HCT116 (cell line): Measurements from ENCODE around the gene CDKAL1. TPM values are rescaled to one million over a fixed set of nuclear protein-coding genes. Genes with fewer than 3 reads are reported as not detected.

Experiments
- ATAC-seq: fragments of 200-7000 bp; cut with Tn5 transposase; 2 replicates; pipeline ENCODE4 v1.9.1; 2020; ENCODE audit warnings: mild to moderate bottlenecking, moderate library complexity
- BruUV-seq: library from RNA; stranded (reverse); fragments of 400-500 nt; replicated peaks from 2 replicates; lab custom pipeline; 2021; lab: Mats Ljungman, UMichigan
- CTCF ChIA-PET: fragments of 300-600 bp; sonication (Branson Sonifier 250); formaldehyde crosslinking; loops from one replicate; lab custom pipeline; 2021; ENCODE audit warnings: antibody characterized with exemption; lab: Charles Lee
- POLR2A ChIA-PET: fragments of 300-600, 350-600 bp; sonication (Branson Sonifier 250); formaldehyde crosslinking; loops from one replicate; lab custom pipeline; 2021; ENCODE audit warnings: antibody characterized with exemption; lab: Charles Lee
- RAD21 ChIA-PET, 2 experiments: fragments of 300-600 bp; sonication (Branson Sonifier 250); formaldehyde crosslinking; loops; one replicate each; lab custom pipeline; 2023; ENCODE audit warnings: low total read pairs in 2 of 2; ENCODE audit not compliant: uncharacterized antibody in 2 of 2, unreplicated experiment in 2 of 2, low non-redundant PET in 1 of 2; lab: Charles Lee
- DNase-seq: peaks from one replicate; pipeline ENCODE4 v3.0.0-alpha.2; 2010; ENCODE audit warnings: low read depth, low spot score
- H2AFZ ChIP-seq: fragments of 200-600 bp; shearing (Covaris generic), sonication (generic); 2 replicates; pipeline ENCODE4 v1.6.1; 2017; ENCODE audit warnings: low read depth, mixed run types, mixed read lengths, antibody characterized with exemption, low read length; ENCODE audit not compliant: poor library complexity, severe bottlenecking
- H3K27ac ChIP-seq: 2 replicates; pipeline ENCODE4 v1.5.1; 2012; ENCODE audit warnings: low read depth, low read length
- H3K27me3 ChIP-seq: fragments of 200-600 bp; sonication (generic); 2 replicates; pipeline ENCODE4 v1.6.1; 2016; ENCODE audit warnings: mixed run types, low read length, mixed read lengths; ENCODE audit not compliant: insufficient read depth
- H3K36me3 ChIP-seq, 2 experiments: fragments of 200-500 bp in 1 of 2; fragments of 200-600 bp in 1 of 2; sonication (Bioruptor generic) in 1 of 2; sonication (generic) in 1 of 2; 2 replicates each; pipeline versions ENCODE4 v1.5.1 to v1.6.1; 2014 to 2016; ENCODE audit warnings: low read length in 2 of 2, inconsistent platforms in 1 of 2, mixed read lengths in 1 of 2, mixed run types in 1 of 2; ENCODE audit not compliant: insufficient read depth in 2 of 2, control insufficient read depth in 1 of 2
- H3K4me1 ChIP-seq, 2 experiments: fragments of 200-600 bp in 1 of 2; sonication (generic) in 1 of 2; 2 replicates each; pipeline versions ENCODE4 v1.5.1 to v1.6.1; 2012 to 2017; ENCODE audit warnings: low read length in 2 of 2, inconsistent platforms in 1 of 2, mild to moderate bottlenecking in 1 of 2, mixed read lengths in 1 of 2, mixed run types in 1 of 2, moderate library complexity in 1 of 2; ENCODE audit not compliant: insufficient read depth in 2 of 2, control insufficient read depth in 1 of 2
- H3K4me2 ChIP-seq: fragments of 200-600 bp; sonication (generic); 2 replicates; pipeline ENCODE4 v1.6.1; 2017; ENCODE audit warnings: mixed run types, low read length, mixed read lengths
- H3K4me3 ChIP-seq, 2 experiments: fragments of 200-600 bp in 1 of 2; sonication (generic) in 1 of 2; replicated peaks in 1 of 2; 2 replicates each; pipeline ENCODE4 v1.5.1; 2011 to 2016; ENCODE audit warnings: low read length in 2 of 2, control low read depth in 1 of 2, low read depth in 1 of 2, mild to moderate bottlenecking in 1 of 2, mixed read lengths in 1 of 2, mixed run types in 1 of 2
- H3K79me2 ChIP-seq: fragments of 200-600 bp; sonication (generic); 2 replicates; pipeline ENCODE4 v1.6.1; 2017; ENCODE audit warnings: mild to moderate bottlenecking, mixed run types, low read length, moderate library complexity, mixed read lengths; ENCODE audit not compliant: insufficient read depth
- H3K9ac ChIP-seq: fragments of 200-600 bp; sonication (generic); 2 replicates; pipeline ENCODE4 v1.6.1; 2016; ENCODE audit warnings: low read length, mixed read lengths
- H3K9me2 ChIP-seq: fragments of 200-600 bp; sonication (generic), shearing (Covaris generic); 2 replicates; pipeline ENCODE4 v1.6.1; 2017; ENCODE audit warnings: mixed run types, mild to moderate bottlenecking, moderate library complexity; ENCODE audit not compliant: insufficient read depth
- H3K9me3 ChIP-seq, 2 experiments: fragments of 200-500 bp in 1 of 2; fragments of 200-600 bp in 1 of 2; sonication (Bioruptor generic) in 1 of 2; sonication (generic) in 1 of 2; 2 replicates each; pipeline ENCODE4 v1.6.1; 2014 to 2017; ENCODE audit warnings: low read length in 2 of 2, mixed read lengths in 2 of 2, inconsistent platforms in 1 of 2, low read depth in 1 of 2, mild to moderate bottlenecking in 1 of 2, mixed run types in 1 of 2, moderate library complexity in 1 of 2; ENCODE audit not compliant: control insufficient read depth in 1 of 2, insufficient read depth in 1 of 2
- H4K20me1 ChIP-seq: fragments of 200-600 bp; sonication (generic), shearing (Covaris generic); 2 replicates; pipeline ENCODE4 v1.6.1; 2017; ENCODE audit warnings: mixed run types, mild to moderate bottlenecking, moderate library complexity; ENCODE audit not compliant: insufficient read depth
- CBX3 ChIP-seq: IDR thresholded peaks from 2 replicates; pipeline ENCODE4 v1.6.1; 2012; ENCODE audit warnings: low read depth
- CEBPB ChIP-seq: IDR thresholded peaks from 2 replicates; pipeline ENCODE4 v1.6.1; 2012; ENCODE audit warnings: low read depth
- ELF1 ChIP-seq: IDR thresholded peaks from 2 replicates; pipeline ENCODE4 v1.6.1; 2012; ENCODE audit warnings: low read depth, borderline replicate concordance
- FOSL1 ChIP-seq: IDR thresholded peaks from 2 replicates; pipeline ENCODE4 v1.6.1; 2012; ENCODE audit warnings: low read depth
- POLR2A ChIP-seq: IDR thresholded peaks from 2 replicates; pipeline ENCODE4 v1.7.0; 2011; ENCODE audit warnings: borderline replicate concordance; ENCODE audit not compliant: insufficient read depth, insufficient read length; ENCODE audit errors: extremely low read depth
- SIN3A ChIP-seq: IDR thresholded peaks from 2 replicates; pipeline ENCODE4 v1.6.1; 2012; ENCODE audit warnings: low read depth
- SP1 ChIP-seq: IDR thresholded peaks from 2 replicates; pipeline ENCODE4 v1.6.1; 2012; ENCODE audit warnings: low read depth
- SRF ChIP-seq: IDR thresholded peaks from 2 replicates; pipeline ENCODE4 v1.6.1; 2012; ENCODE audit warnings: low read depth
- YY1 ChIP-seq: IDR thresholded peaks from 2 replicates; pipeline ENCODE4 v1.6.1; 2011; ENCODE audit warnings: low read length, low read depth, moderate library complexity, mild to moderate bottlenecking; ENCODE audit not compliant: insufficient replicate concordance; ENCODE audit errors: extremely low read depth
- ZFX ChIP-seq: fragments of 450-650 bp; IDR thresholded peaks from 2 replicates; pipeline ENCODE4 v1.6.1; 2017
- ZNF274 ChIP-seq: fragments of 200-500 bp; sonication (Bioruptor generic); IDR thresholded peaks from 2 replicates; pipeline ENCODE4 v1.6.1; 2014; ENCODE audit warnings: mild to moderate bottlenecking, low read depth, low read length, inconsistent platforms
- intact Hi-C: fragments of 100-400 bp; cut with micrococcal nuclease; formaldehyde crosslinking; loops from 2 replicates; pipeline ENCODE4 v1.10.0; 2022
- total RNA-seq: library from RNA; stranded (reverse); gene quantifications from one replicate; pipeline ENCODE4 v1.2.1, GENCODE V29; 2021; ENCODE audit not compliant: unreplicated experiment
- TF ChIP-seq, protein P1 (sequence below): IDR thresholded peaks from 2 replicates; pipeline ENCODE4 v1.6.1; 2011; ENCODE audit warnings: mild to moderate bottlenecking, low read length, moderate library complexity; ENCODE audit not compliant: insufficient replicate concordance; ENCODE audit errors: extremely low read depth
- TF ChIP-seq, protein P2 (sequence below): IDR thresholded peaks from 2 replicates; pipeline ENCODE4 v1.6.1; 2012; ENCODE audit warnings: low read depth
- TF ChIP-seq, protein P3 (sequence below): IDR thresholded peaks from 2 replicates; pipeline ENCODE4 v1.6.1; 2012

CDKAL1 gene
- total RNA-seq, 1 experiment from 2014 or later: 14.9 TPM

DNA sequence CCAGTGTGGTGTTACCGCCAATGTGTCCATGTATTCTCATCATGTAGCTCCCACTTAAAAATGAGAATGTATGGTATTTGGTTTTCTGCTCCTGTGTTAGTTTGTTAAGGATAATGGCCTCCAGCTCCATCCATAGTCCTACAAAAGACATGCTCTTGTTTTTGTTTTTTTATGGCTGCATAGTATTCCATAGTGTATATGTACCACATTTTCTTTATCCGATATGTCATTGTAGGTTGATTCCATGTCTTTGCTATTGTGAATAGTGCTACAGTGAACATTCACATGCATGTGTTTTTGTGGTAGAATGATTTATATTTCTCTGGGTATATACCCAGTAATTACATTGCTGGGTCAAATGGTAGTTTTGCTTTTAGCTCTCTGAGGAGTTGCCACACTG lies 207.2 kb downstream of the CDKAL1 start:
- POLR2A ChIA-PET: no interaction called here
- RAD21 ChIA-PET: no interaction called here
- H3K27me3 ChIP-seq: no peaks in the 10 kb centered on the region
- H3K9ac ChIP-seq: no peak overlapping the region
- no peaks in the 10 kb centered on the region for H3K79me2 ChIP-seq
- no peak for DNase-seq
- CTCF ChIA-PET: no interaction called here
- H3K4me2 ChIP-seq: no peak overlapping the region
- no peaks in the 10 kb centered on the region for H4K20me1 ChIP-seq
- no peaks in the 10 kb centered on the region for H3K36me3 ChIP-seq
- BruUV-seq: no TSS peak
- no peaks in the 10 kb centered on the region for H3K9me3 ChIP-seq
- TF ChIP-seq SP1: no peak
- TF ChIP-seq, protein P1, sequence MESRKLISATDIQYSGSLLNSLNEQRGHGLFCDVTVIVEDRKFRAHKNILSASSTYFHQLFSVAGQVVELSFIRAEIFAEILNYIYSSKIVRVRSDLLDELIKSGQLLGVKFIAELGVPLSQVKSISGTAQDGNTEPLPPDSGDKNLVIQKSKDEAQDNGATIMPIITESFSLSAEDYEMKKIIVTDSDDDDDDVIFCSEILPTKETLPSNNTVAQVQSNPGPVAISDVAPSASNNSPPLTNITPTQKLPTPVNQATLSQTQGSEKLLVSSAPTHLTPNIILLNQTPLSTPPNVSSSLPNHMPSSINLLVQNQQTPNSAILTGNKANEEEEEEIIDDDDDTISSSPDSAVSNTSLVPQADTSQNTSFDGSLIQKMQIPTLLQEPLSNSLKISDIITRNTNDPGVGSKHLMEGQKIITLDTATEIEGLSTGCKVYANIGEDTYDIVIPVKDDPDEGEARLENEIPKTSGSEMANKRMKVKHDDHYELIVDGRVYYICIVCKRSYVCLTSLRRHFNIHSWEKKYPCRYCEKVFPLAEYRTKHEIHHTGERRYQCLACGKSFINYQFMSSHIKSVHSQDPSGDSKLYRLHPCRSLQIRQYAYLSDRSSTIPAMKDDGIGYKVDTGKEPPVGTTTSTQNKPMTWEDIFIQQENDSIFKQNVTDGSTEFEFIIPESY: no peak
- TF ChIP-seq CEBPB: no peak
- TF ChIP-seq YY1: no peak
- no peak for TF ChIP-seq SIN3A
- TF ChIP-seq ELF1: no peak
- no peak for TF ChIP-seq ZNF274
- TF ChIP-seq ZFX: no peak
- TF ChIP-seq, protein P2, sequence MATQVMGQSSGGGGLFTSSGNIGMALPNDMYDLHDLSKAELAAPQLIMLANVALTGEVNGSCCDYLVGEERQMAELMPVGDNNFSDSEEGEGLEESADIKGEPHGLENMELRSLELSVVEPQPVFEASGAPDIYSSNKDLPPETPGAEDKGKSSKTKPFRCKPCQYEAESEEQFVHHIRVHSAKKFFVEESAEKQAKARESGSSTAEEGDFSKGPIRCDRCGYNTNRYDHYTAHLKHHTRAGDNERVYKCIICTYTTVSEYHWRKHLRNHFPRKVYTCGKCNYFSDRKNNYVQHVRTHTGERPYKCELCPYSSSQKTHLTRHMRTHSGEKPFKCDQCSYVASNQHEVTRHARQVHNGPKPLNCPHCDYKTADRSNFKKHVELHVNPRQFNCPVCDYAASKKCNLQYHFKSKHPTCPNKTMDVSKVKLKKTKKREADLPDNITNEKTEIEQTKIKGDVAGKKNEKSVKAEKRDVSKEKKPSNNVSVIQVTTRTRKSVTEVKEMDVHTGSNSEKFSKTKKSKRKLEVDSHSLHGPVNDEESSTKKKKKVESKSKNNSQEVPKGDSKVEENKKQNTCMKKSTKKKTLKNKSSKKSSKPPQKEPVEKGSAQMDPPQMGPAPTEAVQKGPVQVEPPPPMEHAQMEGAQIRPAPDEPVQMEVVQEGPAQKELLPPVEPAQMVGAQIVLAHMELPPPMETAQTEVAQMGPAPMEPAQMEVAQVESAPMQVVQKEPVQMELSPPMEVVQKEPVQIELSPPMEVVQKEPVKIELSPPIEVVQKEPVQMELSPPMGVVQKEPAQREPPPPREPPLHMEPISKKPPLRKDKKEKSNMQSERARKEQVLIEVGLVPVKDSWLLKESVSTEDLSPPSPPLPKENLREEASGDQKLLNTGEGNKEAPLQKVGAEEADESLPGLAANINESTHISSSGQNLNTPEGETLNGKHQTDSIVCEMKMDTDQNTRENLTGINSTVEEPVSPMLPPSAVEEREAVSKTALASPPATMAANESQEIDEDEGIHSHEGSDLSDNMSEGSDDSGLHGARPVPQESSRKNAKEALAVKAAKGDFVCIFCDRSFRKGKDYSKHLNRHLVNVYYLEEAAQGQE: no peak
- TF ChIP-seq, protein P3, sequence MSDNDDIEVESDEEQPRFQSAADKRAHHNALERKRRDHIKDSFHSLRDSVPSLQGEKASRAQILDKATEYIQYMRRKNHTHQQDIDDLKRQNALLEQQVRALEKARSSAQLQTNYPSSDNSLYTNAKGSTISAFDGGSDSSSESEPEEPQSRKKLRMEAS: no peak
- no peak for TF ChIP-seq POLR2A
- no peak for TF ChIP-seq FOSL1
- TF ChIP-seq CBX3: no peak
- no peak for TF ChIP-seq SRF
- TF ChIP-seq, all 23 proteins: peak for 0
- intact Hi-C loops: no loop called here
- no peak overlapping the region for H3K27ac ChIP-seq
- H2AFZ ChIP-seq: no peak overlapping the region
- H3K9me2 ChIP-seq: no peaks in the 10 kb centered on the region
- ATAC-seq: no peak
- peaks cover 0 to 10% of the 10 kb centered on the region in 2 experiments; a peak in 2 of 4 replicates for H3K4me1 ChIP-seq
- H3K4me3 ChIP-seq: no peak overlapping the region
